Liver (tissue), 9 donors: ENCODE data around the gene TXN. TPM values are rescaled to one million over a fixed set of nuclear protein-coding genes. Genes with fewer than 3 reads are reported as not detected.

Experiments used
- DNase-seq: peaks from one replicate; pipeline ENCODE4 v3.0.0-alpha.2; 2017; ENCODE audit warnings: low spot score
- H3K27ac ChIP-seq, 2 donors: one replicate each; pipeline ENCODE4 v1.7.0; 2013; ENCODE audit warnings: inconsistent platforms in 2 of 2, low read length in 2 of 2, control low read depth in 1 of 2, low read depth in 1 of 2, mild to moderate bottlenecking in 1 of 2
- H3K27me3 ChIP-seq, 4 donors: one replicate each; pipeline versions ENCODE4 v1.6.1 to v1.7.0; 2013; ENCODE audit warnings: low read length in 3 of 4, inconsistent platforms in 1 of 4, mild to moderate bottlenecking in 1 of 4, moderate library complexity in 1 of 4; ENCODE audit not compliant: control insufficient read depth in 4 of 4, insufficient read depth in 4 of 4
- H3K36me3 ChIP-seq, 4 donors: one replicate each; pipeline versions ENCODE4 v1.6.1 to v1.7.0; 2013; ENCODE audit warnings: low read length in 3 of 4, mild to moderate bottlenecking in 3 of 4, low read depth in 1 of 4, moderate library complexity in 1 of 4; ENCODE audit not compliant: control insufficient read depth in 4 of 4, insufficient read depth in 3 of 4
- H3K4me1 ChIP-seq, 4 donors: one replicate each; pipeline versions ENCODE4 v1.6.1 to v1.7.0; 2013; ENCODE audit warnings: low read length in 3 of 4, mild to moderate bottlenecking in 3 of 4, moderate library complexity in 1 of 4; ENCODE audit not compliant: control insufficient read depth in 4 of 4, insufficient read depth in 4 of 4
- H3K4me3 ChIP-seq, 3 donors: one replicate each; pipeline versions ENCODE4 v1.6.1 to v1.7.0; 2013; ENCODE audit warnings: low read length in 3 of 3, control low read depth in 1 of 3, low read depth in 1 of 3, mild to moderate bottlenecking in 1 of 3
- H3K9ac ChIP-seq, 2 donors: one replicate each; pipeline ENCODE4 v1.7.0; 2013; ENCODE audit warnings: low read length in 2 of 2, mild to moderate bottlenecking in 2 of 2, moderate library complexity in 2 of 2, control low read depth in 1 of 2, low read depth in 1 of 2
- H3K9me3 ChIP-seq, 4 donors: one replicate each; pipeline versions ENCODE4 v1.6.1 to v1.7.0; 2013; ENCODE audit warnings: low read length in 3 of 4; ENCODE audit not compliant: control insufficient read depth in 4 of 4
- EGR1 ChIP-seq, 2 donors: IDR thresholded peaks; 2 replicates each; pipeline ENCODE4 v1.6.1; 2016 to 2018; ENCODE audit warnings: antibody characterized with exemption in 2 of 2, low read depth in 2 of 2
- FOXA1 ChIP-seq: IDR thresholded peaks from 2 replicates; pipeline ENCODE4 v1.6.1; 2016; ENCODE audit warnings: antibody characterized with exemption
- FOXA2 ChIP-seq: IDR thresholded peaks from 2 replicates; pipeline ENCODE4 v1.6.1; 2016; ENCODE audit warnings: antibody characterized with exemption
- GABPA ChIP-seq, 2 donors: IDR thresholded peaks in 1 of 2; conservative IDR thresholded peaks in 1 of 2; 2 replicates each; pipeline ENCODE4 v1.6.1; 2016; ENCODE audit warnings: antibody characterized with exemption in 2 of 2, mild to moderate bottlenecking in 1 of 2, moderate library complexity in 1 of 2
- HNF4A ChIP-seq, 2 donors: conservative IDR thresholded peaks; 2 replicates each; pipeline ENCODE4 v1.6.1; 2016; ENCODE audit warnings: antibody characterized with exemption in 2 of 2, mild to moderate bottlenecking in 2 of 2
- HNF4G ChIP-seq: IDR thresholded peaks from 2 replicates; pipeline ENCODE4 v1.6.1; 2016; ENCODE audit warnings: antibody characterized with exemption
- JUND ChIP-seq, 2 donors: IDR thresholded peaks; 2 replicates each; pipeline ENCODE4 v1.6.1; 2016; ENCODE audit warnings: antibody characterized with exemption in 2 of 2
- NR2F2 ChIP-seq: IDR thresholded peaks from 2 replicates; pipeline ENCODE4 v1.6.1; 2016; ENCODE audit warnings: antibody characterized with exemption
- RAD21 ChIP-seq, 2 donors: IDR thresholded peaks; 2 replicates each; pipeline ENCODE4 v1.6.1; 2016; ENCODE audit warnings: antibody characterized with exemption in 2 of 2, mild to moderate bottlenecking in 2 of 2
- REST ChIP-seq: IDR thresholded peaks from 2 replicates; pipeline ENCODE4 v1.6.1; 2016; ENCODE audit warnings: antibody characterized with exemption, mild to moderate bottlenecking
- RXRA ChIP-seq, 2 donors: IDR thresholded peaks; 2 replicates each; pipeline ENCODE4 v1.6.1; 2017 to 2018; ENCODE audit warnings: antibody characterized with exemption in 2 of 2, mild to moderate bottlenecking in 1 of 2
- SP1 ChIP-seq: IDR thresholded peaks from 2 replicates; pipeline ENCODE4 v1.6.1; 2018; ENCODE audit warnings: antibody characterized with exemption, mild to moderate bottlenecking
- TAF1 ChIP-seq: conservative IDR thresholded peaks from 2 replicates; pipeline ENCODE4 v1.6.1; 2016; ENCODE audit warnings: antibody characterized with exemption, mild to moderate bottlenecking
- YY1 ChIP-seq: IDR thresholded peaks from 2 replicates; pipeline ENCODE4 v1.6.1; 2016; ENCODE audit warnings: antibody characterized with exemption, mild to moderate bottlenecking
- WGBS: extraction: QIAGEN DNeasy Blood & Tissue Kit; methylation state at CpG from one replicate; pipeline ENCODE4 v1.1.7; 2013; 5-methylcytosine and 5-hydroxymethylcytosine counted together
- polyA plus RNA-seq, 2 donors: library from polyadenylated mRNA; stranded (reverse) in 1 of 2; unstranded in 1 of 2; fragments of 200-250 nt in 1 of 2; fragments of >200 nt in 1 of 2; fragmentation: Nextera tagmentation in 1 of 2; extraction: Ambion mirVana in 1 of 2; gene quantifications; one replicate each; pipeline versions ENCODE4 v1.2.1 to v1.2.3, GENCODE V29; 2013 to 2015
- total RNA-seq, 2 donors: library from RNA; depleted of rRNA; stranded (reverse); fragments of >200 nt; gene quantifications; one replicate each; pipeline ENCODE4 v1.2.3, GENCODE V29; 2014
- TF ChIP-seq, protein P1 (sequence below): IDR thresholded peaks from 2 replicates; pipeline ENCODE4 v1.6.1; 2016; ENCODE audit warnings: antibody characterized with exemption
- TF ChIP-seq, protein P2 (sequence below): fragments of 150-350 bp; IDR thresholded peaks from 2 replicates; pipeline ENCODE4 v1.5.1; 2017; ENCODE audit warnings: improper control_type of control experiment, low read depth, low read length; ENCODE audit not compliant: missing input control
- TF ChIP-seq, protein P3 (sequence below): IDR thresholded peaks from 2 replicates; pipeline ENCODE4 v1.6.1; 2016; ENCODE audit warnings: antibody characterized with exemption
- TF ChIP-seq, protein P4 (sequence below): IDR thresholded peaks from 2 replicates; pipeline ENCODE4 v1.6.1; 2016; ENCODE audit warnings: antibody characterized with exemption
- donor health status: healthy.
- donor health status: healthy.
- donor health status: healthy.
- donor health status: healthy.
- donor health status: healthy.

Gene TXN
- total and polyA plus RNA-seq, 4 donors, result 65.4 to 400 (median 147) TPM

DNA sequence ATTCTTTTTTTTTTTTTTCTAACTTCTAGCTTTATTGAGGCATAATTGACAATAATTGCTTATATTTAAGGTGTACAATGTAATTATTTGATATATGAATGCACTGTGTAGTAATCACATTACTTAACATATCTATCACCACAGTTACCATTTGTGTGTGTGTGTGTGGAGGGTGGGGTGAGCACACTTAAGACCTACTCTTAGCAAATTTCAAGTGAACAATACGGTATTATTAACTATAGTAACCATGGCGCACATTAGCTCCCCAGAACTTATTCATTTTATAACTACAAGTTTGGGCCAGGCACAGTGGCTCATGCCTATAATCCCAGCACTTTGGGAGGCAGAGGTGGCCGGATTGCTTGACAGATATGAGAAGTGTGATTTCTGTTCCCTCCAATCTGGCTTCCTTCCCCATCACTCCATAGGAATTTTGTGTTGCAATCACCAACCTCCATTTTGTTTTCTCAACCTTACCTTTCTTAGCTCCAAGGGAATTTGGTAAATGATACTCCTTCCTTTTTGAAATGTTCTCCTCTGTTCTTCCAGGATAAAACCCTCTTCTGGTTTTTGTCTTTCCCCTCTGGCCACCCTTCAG lies 14.9 kb downstream of the TXN start:
- peaks cover 0 to 5% (median 4%) of the 10 kb centered on the region in 4 donors for H3K4me1 ChIP-seq
- no peak for DNase-seq
- WGBS, result 98% methylated on average over 3 of the region's 3 CpGs
- no peak overlapping the region for H3K9ac ChIP-seq
- no peak overlapping the region for H3K27ac ChIP-seq
- TF ChIP-seq NR2F2 (no peak), HNF4G (no peak), YY1 (no peak), FOXA1 (no peak), TAF1 (no peak), SP1 (no peak), REST (no peak), FOXA2 (no peak), RXRA (IDR thresholded peaks at IDR 0.05) (no peak), RAD21 (IDR thresholded peaks at IDR 0.05) (no peak), GABPA (IDR thresholded peaks at IDR 0.05 in 1 of 2, conservative IDR thresholded peaks at IDR 0.05 in 1 of 2) (no peak), HNF4A (conservative IDR thresholded peaks at IDR 0.05) (no peak), EGR1 (IDR thresholded peaks at IDR 0.05; ENCODE audit: low read depth in 2 of 2) (no peak), JUND (IDR thresholded peaks at IDR 0.05) (no peak)
- TF ChIP-seq, protein P1, sequence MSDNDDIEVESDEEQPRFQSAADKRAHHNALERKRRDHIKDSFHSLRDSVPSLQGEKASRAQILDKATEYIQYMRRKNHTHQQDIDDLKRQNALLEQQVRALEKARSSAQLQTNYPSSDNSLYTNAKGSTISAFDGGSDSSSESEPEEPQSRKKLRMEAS, result no peak
- TF ChIP-seq, protein P2, sequence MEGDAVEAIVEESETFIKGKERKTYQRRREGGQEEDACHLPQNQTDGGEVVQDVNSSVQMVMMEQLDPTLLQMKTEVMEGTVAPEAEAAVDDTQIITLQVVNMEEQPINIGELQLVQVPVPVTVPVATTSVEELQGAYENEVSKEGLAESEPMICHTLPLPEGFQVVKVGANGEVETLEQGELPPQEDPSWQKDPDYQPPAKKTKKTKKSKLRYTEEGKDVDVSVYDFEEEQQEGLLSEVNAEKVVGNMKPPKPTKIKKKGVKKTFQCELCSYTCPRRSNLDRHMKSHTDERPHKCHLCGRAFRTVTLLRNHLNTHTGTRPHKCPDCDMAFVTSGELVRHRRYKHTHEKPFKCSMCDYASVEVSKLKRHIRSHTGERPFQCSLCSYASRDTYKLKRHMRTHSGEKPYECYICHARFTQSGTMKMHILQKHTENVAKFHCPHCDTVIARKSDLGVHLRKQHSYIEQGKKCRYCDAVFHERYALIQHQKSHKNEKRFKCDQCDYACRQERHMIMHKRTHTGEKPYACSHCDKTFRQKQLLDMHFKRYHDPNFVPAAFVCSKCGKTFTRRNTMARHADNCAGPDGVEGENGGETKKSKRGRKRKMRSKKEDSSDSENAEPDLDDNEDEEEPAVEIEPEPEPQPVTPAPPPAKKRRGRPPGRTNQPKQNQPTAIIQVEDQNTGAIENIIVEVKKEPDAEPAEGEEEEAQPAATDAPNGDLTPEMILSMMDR, result no peak
- TF ChIP-seq, protein P3, sequence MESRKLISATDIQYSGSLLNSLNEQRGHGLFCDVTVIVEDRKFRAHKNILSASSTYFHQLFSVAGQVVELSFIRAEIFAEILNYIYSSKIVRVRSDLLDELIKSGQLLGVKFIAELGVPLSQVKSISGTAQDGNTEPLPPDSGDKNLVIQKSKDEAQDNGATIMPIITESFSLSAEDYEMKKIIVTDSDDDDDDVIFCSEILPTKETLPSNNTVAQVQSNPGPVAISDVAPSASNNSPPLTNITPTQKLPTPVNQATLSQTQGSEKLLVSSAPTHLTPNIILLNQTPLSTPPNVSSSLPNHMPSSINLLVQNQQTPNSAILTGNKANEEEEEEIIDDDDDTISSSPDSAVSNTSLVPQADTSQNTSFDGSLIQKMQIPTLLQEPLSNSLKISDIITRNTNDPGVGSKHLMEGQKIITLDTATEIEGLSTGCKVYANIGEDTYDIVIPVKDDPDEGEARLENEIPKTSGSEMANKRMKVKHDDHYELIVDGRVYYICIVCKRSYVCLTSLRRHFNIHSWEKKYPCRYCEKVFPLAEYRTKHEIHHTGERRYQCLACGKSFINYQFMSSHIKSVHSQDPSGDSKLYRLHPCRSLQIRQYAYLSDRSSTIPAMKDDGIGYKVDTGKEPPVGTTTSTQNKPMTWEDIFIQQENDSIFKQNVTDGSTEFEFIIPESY, result no peak
- TF ChIP-seq, protein P4, sequence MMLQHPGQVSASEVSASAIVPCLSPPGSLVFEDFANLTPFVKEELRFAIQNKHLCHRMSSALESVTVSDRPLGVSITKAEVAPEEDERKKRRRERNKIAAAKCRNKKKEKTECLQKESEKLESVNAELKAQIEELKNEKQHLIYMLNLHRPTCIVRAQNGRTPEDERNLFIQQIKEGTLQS, result no peak
- no peaks in the 10 kb centered on the region for H3K27me3 ChIP-seq
- peaks cover 0 to 11% (median 7%) of the 10 kb centered on the region in 4 donors for H3K36me3 ChIP-seq
- no peak overlapping the region for H3K4me3 ChIP-seq
- no peaks in the 10 kb centered on the region for H3K9me3 ChIP-seq
